ENCODE results near the gene MSH2.

- no peak for TF ChIP-seq CTCF (IDR thresholded peaks at IDR 0.05; ENCODE audit: low read depth, low read length)
- TF ChIP-seq EZH2phosphoT487 (IDR thresholded peaks at IDR 0.05; ENCODE audit: low read depth) = no peak
Observed at GRCh38 chr2:47438106-47438505, 35.1 kb downstream of the MSH2 start.
